Gastroesophageal sphincter (tissue), 4 donors: Measurements from ENCODE around the gene HPS3. TPM values are rescaled to one million over a fixed set of nuclear protein-coding genes. Genes with fewer than 3 reads are reported as not detected.

Experiments used
- ATAC-seq: fragments of 150-250 bp; one replicate; pipeline ENCODE4 v1.9.1; 2016; ENCODE audit warnings: mild to moderate bottlenecking, moderate library complexity
- H3K27ac ChIP-seq, 4 donors: fragments of 200-600 bp; sonication (generic) in 3 of 4; 1 replicate in 3 of 4; 2 replicates in 1 of 4; pipeline ENCODE4 v1.5.1; 2016 to 2019
- H3K27me3 ChIP-seq: fragments of 200-600 bp; sonication (generic); one replicate; pipeline ENCODE4 v1.5.1; 2019
- H3K36me3 ChIP-seq, 2 donors: fragments of 200-600 bp; sonication (generic); one replicate each; pipeline ENCODE4 v1.5.1; 2019; ENCODE audit warnings: control low read depth in 1 of 2
- H3K4me1 ChIP-seq, 3 donors: fragments of 200-600 bp; sonication (generic); 1 replicate in 2 of 3; 2 replicates in 1 of 3; pipeline ENCODE4 v1.5.1; 2016 to 2019; ENCODE audit warnings: control low read depth in 2 of 3
- H3K4me3 ChIP-seq, 2 donors: fragments of 200-600 bp; sonication (generic); one replicate each; pipeline ENCODE4 v1.5.1; 2019; ENCODE audit warnings: mild to moderate bottlenecking in 1 of 2, moderate library complexity in 1 of 2
- H3K9me3 ChIP-seq, 3 donors: fragments of 200-600 bp; sonication (generic); one replicate each; pipeline ENCODE4 v1.5.1; 2017 to 2019; ENCODE audit warnings: control low read depth in 2 of 3
- CTCF ChIP-seq, 4 experiments: fragments of 200-600 bp in 2 of 4; fragments of 450-650 bp in 2 of 4; sonication (generic) in 1 of 4; IDR thresholded peaks; one replicate each; pipeline ENCODE4 v1.5.1; 2017 to 2019; ENCODE audit warnings: antibody characterized with exemption in 4 of 4, mild to moderate bottlenecking in 2 of 4, moderate library complexity in 2 of 4
- EP300 ChIP-seq: sonication (generic); formaldehyde crosslinking; IDR thresholded peaks from one replicate; pipeline ENCODE4 v1.6.1; 2017; ENCODE audit warnings: antibody characterized with exemption, mild to moderate bottlenecking
- POLR2A ChIP-seq, 2 donors: fragments of 450-650 bp; IDR thresholded peaks; one replicate each; pipeline ENCODE4 v1.6.1; 2017; ENCODE audit warnings: antibody characterized with exemption in 2 of 2, mild to moderate bottlenecking in 2 of 2, moderate library complexity in 1 of 2
- POLR2AphosphoS5 ChIP-seq: sonication (generic); formaldehyde crosslinking; IDR thresholded peaks from one replicate; pipeline ENCODE4 v1.6.1; 2017; ENCODE audit warnings: antibody characterized with exemption
- WGBS, 2 donors: methylation state at CpG; one replicate each; pipeline ENCODE4 v1.1.5; 2018; ENCODE audit warnings: low coverage in 1 of 2; 5-methylcytosine and 5-hydroxymethylcytosine counted together
- total RNA-seq, 4 donors: library from RNA; depleted of rRNA; stranded (reverse); fragments of >200 nt; gene quantifications; one replicate each; pipeline ENCODE4 v1.1.0, GENCODE V29; 2016

The HPS3 gene
- total RNA-seq, 4 donors from 2014 or later = 13.7 to 18.3 (median 14.7) TPM

GRCh38 chr3:149212386-149212785 is 82.9 kb downstream of the HPS3 start:
- no peaks in the 10 kb centered on the region for H3K9me3 ChIP-seq
- no peaks in the 10 kb centered on the region for H3K27me3 ChIP-seq
- 91 to 100% methylated on average over 1 of the region's 1 CpG for WGBS, 2 donors
- no peak overlapping the region for H3K4me3 ChIP-seq
- TF ChIP-seq CTCF (IDR thresholded peaks at IDR 0.05) (no peak), POLR2AphosphoS5 (no peak), POLR2A (IDR thresholded peaks at IDR 0.05) (no peak), EP300 (no peak)
- H3K4me1 ChIP-seq = peaks cover 0 to 3% (median 0%) of the 10 kb centered on the region in 3 donors
- no peaks in the 10 kb centered on the region for H3K36me3 ChIP-seq
- no peak overlapping the region for H3K27ac ChIP-seq
- no peak for ATAC-seq

- ATAC-seq = no peak
- WGBS, 2 donors = 73% methylated on average over 1 of the region's 1 CpG; no CpG with 5 or more reads in 1 of the 2 donors
- H3K27ac ChIP-seq = no peak overlapping the region
- no peaks in the 10 kb centered on the region for H3K9me3 ChIP-seq
- TF ChIP-seq POLR2AphosphoS5 (no peak), EP300 (no peak), POLR2A (IDR thresholded peaks at IDR 0.05) (no peak), CTCF (IDR thresholded peaks at IDR 0.05) (no peak)
- H3K4me3 ChIP-seq = no peak overlapping the region
- H3K4me1 ChIP-seq = peaks cover 0 to 3% (median 0%) of the 10 kb centered on the region in 3 donors
- no peaks in the 10 kb centered on the region for H3K36me3 ChIP-seq
- no peaks in the 10 kb centered on the region for H3K27me3 ChIP-seq
Observed at GRCh38 chr3:149214702-149215101, 85.3 kb downstream of the HPS3 start.

GRCh38 chr3:149215515-149215914 is 86.1 kb downstream of the HPS3 start:
- TF ChIP-seq EP300 (no peak), POLR2AphosphoS5 (no peak), POLR2A (IDR thresholded peaks at IDR 0.05) (no peak), CTCF (IDR thresholded peaks at IDR 0.05) (no peak)
- Histone ChIP-seq H3K27me3 (no peaks in the 10 kb centered on the region), H3K27ac (no peak overlapping the region), H3K4me3 (no peak overlapping the region), H3K9me3 (no peaks in the 10 kb centered on the region), H3K36me3 (no peaks in the 10 kb centered on the region), H3K4me1 (peaks cover 0 to 3% (median 0%) of the 10 kb centered on the region in 3 donors)
- 75 to 81% methylated on average over 1 to 2 of the region's 2 CpGs for WGBS, 2 donors
- no peak for ATAC-seq

GRCh38 chr3:149216193-149216869 is 86.9 kb downstream of the HPS3 start:
- 67 to 83% methylated on average over 3 to 4 of the region's 4 CpGs for WGBS, 2 donors

More at GRCh38 chr3:149216193-149216869, 86.9 kb downstream of the HPS3 start:
- H3K27ac ChIP-seq = no peak overlapping the region
- H3K27me3 ChIP-seq = no peaks in the 10 kb centered on the region
- no peak for ATAC-seq
- peaks cover 0 to 3% (median 0%) of the 10 kb centered on the region in 3 donors for H3K4me1 ChIP-seq
- no peaks in the 10 kb centered on the region for H3K36me3 ChIP-seq
- TF ChIP-seq CTCF (IDR thresholded peaks at IDR 0.05) (no peak), POLR2AphosphoS5 (no peak), POLR2A (IDR thresholded peaks at IDR 0.05) (no peak), EP300 (no peak)
- H3K4me3 ChIP-seq = no peak overlapping the region
- H3K9me3 ChIP-seq = no peaks in the 10 kb centered on the region
